ENCODE results near the gene ZNF835. TPM values are rescaled to one million over a fixed set of nuclear protein-coding genes. Genes with fewer than 3 reads are reported as not detected.

Gene ZNF835
- total and polyA plus RNA-seq, 8 donors = 0.31 to 0.92 (median 0.48) TPM; not detected in 3

GRCh38 chr19:56637976-56638555, 33.5 kb downstream of the ZNF835 start:
- no peak for TF ChIP-seq POLR2A (IDR thresholded peaks at IDR 0.05)
- TF ChIP-seq POLR2AphosphoS5 (IDR thresholded peaks at IDR 0.05) = no peak
- TF ChIP-seq EP300 (IDR thresholded peaks at IDR 0.05) = no peak
- TF ChIP-seq, protein P1, sequence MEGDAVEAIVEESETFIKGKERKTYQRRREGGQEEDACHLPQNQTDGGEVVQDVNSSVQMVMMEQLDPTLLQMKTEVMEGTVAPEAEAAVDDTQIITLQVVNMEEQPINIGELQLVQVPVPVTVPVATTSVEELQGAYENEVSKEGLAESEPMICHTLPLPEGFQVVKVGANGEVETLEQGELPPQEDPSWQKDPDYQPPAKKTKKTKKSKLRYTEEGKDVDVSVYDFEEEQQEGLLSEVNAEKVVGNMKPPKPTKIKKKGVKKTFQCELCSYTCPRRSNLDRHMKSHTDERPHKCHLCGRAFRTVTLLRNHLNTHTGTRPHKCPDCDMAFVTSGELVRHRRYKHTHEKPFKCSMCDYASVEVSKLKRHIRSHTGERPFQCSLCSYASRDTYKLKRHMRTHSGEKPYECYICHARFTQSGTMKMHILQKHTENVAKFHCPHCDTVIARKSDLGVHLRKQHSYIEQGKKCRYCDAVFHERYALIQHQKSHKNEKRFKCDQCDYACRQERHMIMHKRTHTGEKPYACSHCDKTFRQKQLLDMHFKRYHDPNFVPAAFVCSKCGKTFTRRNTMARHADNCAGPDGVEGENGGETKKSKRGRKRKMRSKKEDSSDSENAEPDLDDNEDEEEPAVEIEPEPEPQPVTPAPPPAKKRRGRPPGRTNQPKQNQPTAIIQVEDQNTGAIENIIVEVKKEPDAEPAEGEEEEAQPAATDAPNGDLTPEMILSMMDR (IDR thresholded peaks at IDR 0.05) = no peak
- WGBS, 5 donors = 11 to 17% (median 14%) methylated on average over 18 to 21 of the region's 21 CpGs
- H3K4me3 ChIP-seq = no peak overlapping the region
- H3K4me1 ChIP-seq = no peaks in the 10 kb centered on the region
- intact Hi-C loops (cut with DNase I; ENCODE audit: low total_unique reads) = no loop called here
- H3K9me3 ChIP-seq = peaks cover 9 to 92% (median 75%) of the 10 kb centered on the region in 4 donors
- peaks cover 0 to 13% (median 0%) of the 10 kb centered on the region in 4 donors for H3K36me3 ChIP-seq
- DNase-seq = peak; percentile 28 to 94
- no peak overlapping the region for H3K27ac ChIP-seq
- peaks cover 0 to 15% (median 5%) of the 10 kb centered on the region in 3 donors for H3K27me3 ChIP-seq

- Histone ChIP-seq H3K27me3 (no peaks in the 10 kb centered on the region), H3K4me3 (no peak overlapping the region), H3K9me3 (peaks cover 22 to 95% (median 80%) of the 10 kb centered on the region in 4 donors), H3K36me3 (peaks cover 0 to 20% (median 0%) of the 10 kb centered on the region in 4 donors), H3K4me1 (no peaks in the 10 kb centered on the region), H3K27ac (no peak overlapping the region)
- intact Hi-C loops (cut with DNase I; ENCODE audit: low total_unique reads) = no loop called here
- 14 to 39% (median 17%) methylated on average over 1 of the region's 1 CpG for WGBS, 5 donors
- no peak for DNase-seq
- TF ChIP-seq, protein P1 (IDR thresholded peaks at IDR 0.05) = no peak
- TF ChIP-seq POLR2A (IDR thresholded peaks at IDR 0.05) = no peak
- no peak for TF ChIP-seq POLR2AphosphoS5 (IDR thresholded peaks at IDR 0.05)
Observed at GRCh38 chr19:56633021-56633420, 38.5 kb downstream of the ZNF835 start.

DNA sequence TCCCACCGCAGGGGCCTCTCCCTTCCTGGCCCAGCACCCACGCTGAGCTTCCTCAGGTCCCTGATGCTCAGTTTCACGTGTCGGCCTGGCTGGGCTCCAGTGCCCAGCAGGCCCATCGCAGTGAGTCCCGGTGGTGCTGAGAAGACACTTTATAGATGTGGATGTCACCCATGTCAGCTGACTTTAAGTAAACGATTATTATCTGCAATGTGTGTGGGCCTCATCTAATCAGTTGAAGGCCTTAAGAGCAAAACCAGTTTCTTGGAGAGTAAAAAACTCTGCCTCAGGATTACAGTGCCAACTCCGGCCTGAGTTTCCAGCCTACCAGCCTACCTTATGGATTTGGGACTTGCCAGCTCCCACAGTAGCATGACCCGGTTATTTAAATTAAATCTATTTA, 45.8 kb downstream of the ZNF835 start:
- Histone ChIP-seq H3K36me3 (peaks cover 22 to 51% (median 49%) of the 10 kb centered on the region in 4 donors), H3K27ac (no peak overlapping the region), H3K27me3 (no peaks in the 10 kb centered on the region), H3K9me3 (peaks cover 30 to 100% (median 72%) of the 10 kb centered on the region in 4 donors), H3K4me1 (no peaks in the 10 kb centered on the region), H3K4me3 (no peak overlapping the region)
- 93 to 98% (median 95%) methylated on average over 9 of the region's 9 CpGs for WGBS, 5 donors
- DNase-seq = no peak
- intact Hi-C loops (cut with DNase I; ENCODE audit: low total_unique reads) = no loop called here
- TF ChIP-seq, protein P1 (IDR thresholded peaks at IDR 0.05) = no peak
- TF ChIP-seq POLR2A (IDR thresholded peaks at IDR 0.05) (no peak), EP300 (IDR thresholded peaks at IDR 0.05) (no peak), POLR2AphosphoS5 (IDR thresholded peaks at IDR 0.05) (no peak)

DNA sequence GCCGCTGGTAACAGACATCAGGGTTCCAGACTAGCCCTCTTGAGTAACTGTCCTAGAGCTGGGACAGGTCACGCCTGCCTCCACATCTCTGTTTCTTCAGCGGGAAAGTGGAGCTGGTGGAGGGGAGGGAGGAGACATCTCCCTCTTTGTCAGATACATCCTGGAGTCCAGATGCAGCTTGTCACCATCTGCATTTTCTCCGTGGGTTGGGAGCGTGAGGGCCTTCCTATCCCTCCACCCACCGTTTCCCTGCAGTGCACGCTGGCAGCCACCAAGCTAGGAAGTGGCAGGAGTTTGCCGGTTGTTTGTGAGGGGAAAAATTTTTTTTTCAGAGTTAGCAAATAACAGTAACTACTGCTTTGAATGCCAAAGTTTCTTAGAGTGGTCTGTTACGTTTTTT, 48.6 kb downstream of the ZNF835 start:
- Histone ChIP-seq H3K4me3 (no peak overlapping the region), H3K4me1 (no peaks in the 10 kb centered on the region), H3K27ac (no peak overlapping the region), H3K36me3 (peaks cover 22 to 71% (median 60%) of the 10 kb centered on the region in 4 donors), H3K9me3 (peaks cover 35 to 100% (median 70%) of the 10 kb centered on the region in 4 donors), H3K27me3 (no peaks in the 10 kb centered on the region)
- TF ChIP-seq EP300 (IDR thresholded peaks at IDR 0.05) (no peak), POLR2AphosphoS5 (IDR thresholded peaks at IDR 0.05) (no peak), POLR2A (IDR thresholded peaks at IDR 0.05) (no peak)
- TF ChIP-seq, protein P1 (IDR thresholded peaks at IDR 0.05) = no peak
- WGBS, 5 donors = 86 to 91% (median 89%) methylated on average over 8 to 9 of the region's 9 CpGs
- DNase-seq = no peak
- intact Hi-C loops (cut with DNase I; ENCODE audit: low total_unique reads) = no loop called here
